H1 (cell line): ENCODE data around the gene HTR2B. TPM values are rescaled to one million over a fixed set of nuclear protein-coding genes. Genes with fewer than 3 reads are reported as not detected.

Experiments
- CTCF ChIA-PET: fragments of 300-600 bp; sonication (Branson Sonifier 250); formaldehyde crosslinking; loops from one replicate; lab custom pipeline; 2021; ENCODE audit not compliant: partially characterized antibody; lab: Charles Lee
- POLR2A ChIA-PET: fragments of 300-600 bp; sonication (Branson Sonifier 250); formaldehyde crosslinking; loops from one replicate; lab custom pipeline; 2021; ENCODE audit warnings: inconsistent platforms; ENCODE audit not compliant: partially characterized antibody; lab: Charles Lee
- DNase-seq, 2 experiments: peaks; one replicate each; pipeline versions ENCODE4 v3.0.0 to v3.0.0-alpha.2; 2010 to 2022; ENCODE audit warnings: low spot score in 2 of 2, low read depth in 1 of 2, mixed read lengths in 1 of 2
- FAIRE-seq: peaks from 2 replicates; lab custom pipeline; 2011; peaks lifted over from hg19 to GRCh38; lab: Jason Lieb, UNC
- H2AFZ ChIP-seq: 2 replicates; pipeline ENCODE4 v1.8.1; 2012; ENCODE audit warnings: low read length, inconsistent platforms
- H2AK5ac ChIP-seq: 2 replicates; pipeline ENCODE4 v1.6.1; 2013; ENCODE audit warnings: low read depth, low read length
- H2BK120ac ChIP-seq: replicated peaks from 2 replicates; pipeline ENCODE3; 2013; ENCODE audit warnings: low read depth, low read length, inconsistent platforms
- H2BK12ac ChIP-seq: 2 replicates; pipeline ENCODE4 v1.6.1; 2013; ENCODE audit warnings: low read depth, low read length
- H2BK15ac ChIP-seq: 2 replicates; pipeline ENCODE4 v1.6.1; 2013; ENCODE audit warnings: low read length
- H2BK20ac ChIP-seq: 2 replicates; pipeline ENCODE4 v1.6.1; 2013; ENCODE audit warnings: low read length
- H2BK5ac ChIP-seq: 2 replicates; pipeline ENCODE4 v1.6.1; 2013; ENCODE audit warnings: low read depth, low read length
- H3K14ac ChIP-seq: 2 replicates; pipeline ENCODE4 v1.6.1; 2013; ENCODE audit warnings: inconsistent platforms; ENCODE audit not compliant: insufficient read length
- H3K18ac ChIP-seq: 2 replicates; pipeline ENCODE4 v1.6.1; 2013; ENCODE audit warnings: low read length; ENCODE audit errors: extremely low read depth
- H3K23ac ChIP-seq: 2 replicates; pipeline ENCODE4 v1.6.1; 2013; ENCODE audit warnings: inconsistent platforms; ENCODE audit not compliant: insufficient read length
- H3K23me2 ChIP-seq: 2 replicates; pipeline ENCODE4 v1.6.1; 2013; ENCODE audit warnings: low read depth, low read length
- H3K27ac ChIP-seq: 2 replicates; pipeline ENCODE4 v1.6.1; 2011; ENCODE audit warnings: low read depth, low read length, inconsistent platforms
- H3K27me3 ChIP-seq, 4 experiments: replicated peaks in 1 of 4; 1 replicate in 1 of 4; 2 replicates in 3 of 4; pipeline versions ENCODE4 v1.6.1 to v1.8.1; 2011 to 2013; ENCODE audit warnings: low read length in 3 of 4, mild to moderate bottlenecking in 3 of 4, inconsistent platforms in 2 of 4, mixed read lengths in 2 of 4, moderate library complexity in 1 of 4; ENCODE audit not compliant: control insufficient read depth in 3 of 4, insufficient read depth in 3 of 4; ENCODE audit errors: extremely low read depth in 1 of 4
- H3K36me3 ChIP-seq, 4 experiments: 2 replicates each; pipeline versions ENCODE4 v1.6.1 to v1.8.1; 2011 to 2013; ENCODE audit warnings: mild to moderate bottlenecking in 4 of 4, low read length in 3 of 4, moderate library complexity in 2 of 4, control low read depth in 1 of 4, inconsistent platforms in 1 of 4; ENCODE audit not compliant: insufficient read depth in 4 of 4, control insufficient read depth in 2 of 4
- H3K4ac ChIP-seq: replicated peaks from 2 replicates; pipeline ENCODE3; 2013; ENCODE audit warnings: low read length, low read depth, mixed read lengths, inconsistent platforms; ENCODE audit not compliant: insufficient read length
- H3K4me1 ChIP-seq, 4 experiments: replicated peaks in 1 of 4; 1 replicate in 1 of 4; 2 replicates in 3 of 4; pipeline versions ENCODE4 v1.6.1 to v1.8.1; 2011 to 2013; ENCODE audit warnings: low read length in 3 of 4, inconsistent platforms in 2 of 4, mixed read lengths in 1 of 4; ENCODE audit not compliant: insufficient read depth in 4 of 4, control insufficient read depth in 3 of 4
- H3K4me2 ChIP-seq, 2 experiments: 2 replicates each; pipeline versions ENCODE4 v1.6.1 to v1.8.1; 2011 to 2013; ENCODE audit warnings: low read depth in 2 of 2, low read length in 2 of 2, control low read depth in 1 of 2, inconsistent platforms in 1 of 2, mild to moderate bottlenecking in 1 of 2; ENCODE audit not compliant: insufficient read depth in 1 of 2
- H3K4me3 ChIP-seq, 4 experiments: fragments of 200-600, 300-600 bp in 1 of 4; sonication (generic), shearing (Covaris generic), sonication (Bioruptor Twin) in 1 of 4; 2 replicates each; pipeline versions ENCODE4 v1.5.1 to v1.8.1; 2011 to 2016; ENCODE audit warnings: low read length in 4 of 4, low read depth in 3 of 4, control low read depth in 2 of 4, inconsistent platforms in 2 of 4, mild to moderate bottlenecking in 2 of 4, mixed read lengths in 1 of 4, moderate library complexity in 1 of 4; ENCODE audit not compliant: insufficient read depth in 2 of 4; ENCODE audit errors: extremely low read depth in 1 of 4
- H3K56ac ChIP-seq: replicated peaks from 2 replicates; pipeline ENCODE3; 2013; ENCODE audit warnings: low read depth, mild to moderate bottlenecking, mixed read lengths, low read length, inconsistent platforms; ENCODE audit not compliant: insufficient read length
- H3K79me1 ChIP-seq: 2 replicates; pipeline ENCODE4 v1.6.1; 2013; ENCODE audit warnings: low read depth, low read length, control low read depth
- H3K79me2 ChIP-seq, 2 experiments: 2 replicates each; pipeline versions ENCODE4 v1.6.1 to v1.8.1; 2012 to 2013; ENCODE audit warnings: low read length in 2 of 2, mild to moderate bottlenecking in 2 of 2, inconsistent platforms in 1 of 2; ENCODE audit not compliant: insufficient read depth in 2 of 2, control insufficient read depth in 1 of 2
- H3K9ac ChIP-seq, 4 experiments: replicated peaks in 1 of 4; 1 replicate in 1 of 4; 2 replicates in 3 of 4; pipeline versions ENCODE4 v1.6.1 to v1.8.1; 2011 to 2013; ENCODE audit warnings: low read depth in 3 of 4, low read length in 3 of 4, control low read depth in 2 of 4, mild to moderate bottlenecking in 2 of 4, moderate library complexity in 2 of 4, inconsistent platforms in 1 of 4; ENCODE audit errors: extremely low read depth in 1 of 4
- H3K9me3 ChIP-seq, 2 experiments: 2 replicates each; pipeline versions ENCODE4 v1.6.1 to v1.8.1; 2012 to 2013; ENCODE audit warnings: mild to moderate bottlenecking in 2 of 2, moderate library complexity in 2 of 2, control low read depth in 1 of 2, inconsistent platforms in 1 of 2, low read depth in 1 of 2, low read length in 1 of 2, mixed read lengths in 1 of 2; ENCODE audit not compliant: insufficient read depth in 2 of 2
- H4K20me1 ChIP-seq, 2 experiments: replicated peaks in 1 of 2; 2 replicates each; pipeline versions ENCODE3 to v1.8.1; 2011 to 2013; ENCODE audit warnings: inconsistent platforms in 2 of 2, low read length in 2 of 2, mild to moderate bottlenecking in 1 of 2; ENCODE audit not compliant: insufficient read depth in 2 of 2, control insufficient read depth in 1 of 2
- H4K5ac ChIP-seq: 2 replicates; pipeline ENCODE4 v1.6.1; 2013; ENCODE audit warnings: low read length, low read depth, mixed read lengths, inconsistent platforms; ENCODE audit not compliant: insufficient read length
- H4K8ac ChIP-seq: 2 replicates; pipeline ENCODE4 v1.8.0; 2013; ENCODE audit warnings: mild to moderate bottlenecking, moderate library complexity, low read length, inconsistent platforms; ENCODE audit not compliant: insufficient read depth; ENCODE audit errors: extremely low read depth
- H4K91ac ChIP-seq: replicated peaks from 2 replicates; pipeline ENCODE3; 2013; ENCODE audit warnings: low read length, mixed read lengths, inconsistent platforms; ENCODE audit not compliant: insufficient read length
- BRCA1 ChIP-seq: IDR thresholded peaks from 2 replicates; pipeline ENCODE4 v1.6.1; 2012; ENCODE audit warnings: low read depth, low read length, improper control_type of control experiment
- CTBP2 ChIP-seq: IDR thresholded peaks from 2 replicates; pipeline ENCODE4 v1.7.0; 2011; ENCODE audit warnings: borderline replicate concordance, mild to moderate bottlenecking, moderate library complexity, mixed read lengths, low read length; ENCODE audit not compliant: insufficient read depth, insufficient read length
- CTCF ChIP-seq, 3 experiments: IDR thresholded peaks; 1 replicate in 2 of 3; 2 replicates in 1 of 3; pipeline versions ENCODE4 v1.5.1 to v1.6.1; 2011; ENCODE audit warnings: low read length in 3 of 3, mild to moderate bottlenecking in 3 of 3, inconsistent platforms in 2 of 3, low read depth in 1 of 3, moderate library complexity in 1 of 3; ENCODE audit not compliant: insufficient read depth in 1 of 3; ENCODE audit errors: control extremely low read depth in 1 of 3
- HDAC6 ChIP-seq: IDR thresholded peaks from one replicate; pipeline ENCODE4 v1.7.1; 2012; ENCODE audit warnings: low read depth, mild to moderate bottlenecking, inconsistent platforms, low read length, moderate library complexity
- POLR2A ChIP-seq, 2 experiments: IDR thresholded peaks; 1 replicate in 1 of 2; 2 replicates in 1 of 2; pipeline ENCODE4 v1.6.1; 2011; ENCODE audit warnings: low read depth in 2 of 2, low read length in 2 of 2, mild to moderate bottlenecking in 2 of 2; ENCODE audit errors: control extremely low read depth in 1 of 2
- POU5F1 ChIP-seq: IDR thresholded peaks from 2 replicates; pipeline ENCODE4 v1.6.1; 2011; ENCODE audit warnings: low read depth, mild to moderate bottlenecking, low read length, moderate library complexity
- SAP30 ChIP-seq: fragments of 300-600 bp; sonication (generic); IDR thresholded peaks from 2 replicates; pipeline ENCODE4 v1.7.1; 2012; ENCODE audit warnings: low read length, moderate library complexity, mild to moderate bottlenecking, inconsistent platforms; ENCODE audit not compliant: insufficient read depth, insufficient replicate concordance
- SUZ12 ChIP-seq: fragments of 200-600 bp; sonication (generic); IDR thresholded peaks from 2 replicates; pipeline ENCODE4 v1.6.1; 2012; ENCODE audit warnings: mild to moderate bottlenecking, inconsistent platforms, low read length, moderate library complexity, mixed read lengths
- YY1 ChIP-seq: IDR thresholded peaks from 2 replicates; pipeline ENCODE4 v1.6.1; 2011; ENCODE audit warnings: low read depth, mild to moderate bottlenecking, low read length
- WGBS, 2 experiments: shearing (Covaris generic) in 1 of 2; methylation state at CpG; one replicate each; pipeline versions ENCODE4 v1.1.6 to v1.1.7; 2013 to 2015; ENCODE audit warnings: low lambda C conversion rate in 2 of 2, mixed read lengths in 2 of 2, inconsistent platforms in 1 of 2, low coverage in 1 of 2, missing lambda C conversion rate in 1 of 2; ENCODE audit not compliant: insufficient replicate concordance in 2 of 2, insufficient coverage in 1 of 2, insufficient read length in 1 of 2; ENCODE audit errors: extremely low coverage in 1 of 2, missing lambda C conversion rate in 1 of 2; 5-methylcytosine and 5-hydroxymethylcytosine counted together
- polyA plus RNA-seq, 7 experiments: library from polyadenylated mRNA; depleted of rRNA in 3 of 7; stranded (reverse) in 5 of 7; unstranded in 2 of 7; fragments of >200 nt in 5 of 7; fragments of 200-250 nt in 2 of 7; gene quantifications; 1 replicate in 5 of 7; 2 replicates in 1 of 7; 4 replicates in 1 of 7; pipeline versions ENCODE4 v1.2.1 to v1.2.3, GENCODE V29; 2011 to 2013; ENCODE audit warnings: missing spikeins in 2 of 7, mixed read lengths in 2 of 7
- total RNA-seq: library from RNA; stranded (reverse); fragmentation: NEBNext Ultra II Directional; extraction: Animal tissue kit (Norgen Biotek cat#: 25700); gene quantifications from 2 replicates; pipeline ENCODE4 v1.2.1, GENCODE V29; 2021

Gene HTR2B
- total and polyA plus RNA-seq, 2 of the 8 experiments (the other 6 are each of a cell fraction or from before 2014, with no cell fraction given), result not detected

GRCh38 chr2:231111987-231112386 is 12.9 kb downstream of the HTR2B start:
- Histone ChIP-seq H3K14ac (no peak overlapping the region), H3K36me3 (peaks cover 0 to 17% (median 8%) of the 10 kb centered on the region in 4 experiments; a peak in 6 of 8 replicates), H3K9me3 (no peaks in the 10 kb centered on the region), H3K4me3 (no peak overlapping the region), H3K27ac (no peak overlapping the region), H4K20me1 (peaks cover 0 to 2% of the 10 kb centered on the region in 2 experiments), H2AK5ac (no peak overlapping the region), H3K4me1 (peaks cover 0 to 4% (median 3%) of the 10 kb centered on the region in 4 experiments; a peak in 5 of 7 replicates), H3K79me1 (no peaks in the 10 kb centered on the region), H3K23ac (no peak overlapping the region), H3K4me2 (no peak overlapping the region), H2BK12ac (no peak overlapping the region), H3K4ac (no peak overlapping the region), H3K23me2 (no peaks in the 10 kb centered on the region), H4K91ac (no peak overlapping the region), H3K27me3 (no peaks in the 10 kb centered on the region), H2AFZ (no peak overlapping the region), H2BK120ac (no peak overlapping the region), H2BK20ac (no peak overlapping the region), H3K56ac (no peak overlapping the region), H4K8ac (no peak overlapping the region), H2BK5ac (no peak overlapping the region), H3K9ac (no peak overlapping the region), H4K5ac (no peak overlapping the region), H3K18ac (no peak overlapping the region), H2BK15ac (no peak overlapping the region), H3K79me2 (no peaks in the 10 kb centered on the region)
- no peak for FAIRE-seq
- ChIA-PET CTCF (interaction anchor here (1.1 to 4.4 kb wide), 5 partner anchors 10 to 185 kb away, joined by 3 to 14 read pairs (median 3); no protein-coding TSS in a partner anchor), POLR2A (interaction anchor here (1.0 to 1.4 kb wide), 3 partner anchors 343 to 349 kb away, joined by 3 to 4 read pairs (median 3); no protein-coding TSS in a partner anchor)
- no peak for TF ChIP-seq SAP30
- no peak for TF ChIP-seq BRCA1
- no peak for TF ChIP-seq SUZ12
- no peak for TF ChIP-seq HDAC6
- TF ChIP-seq POLR2A (IDR thresholded peaks at IDR 0.05; ENCODE audit: control extremely low read depth in 1 of 2, low read depth in 2 of 2, low read length in 2 of 2), result no peak
- no peak for TF ChIP-seq YY1
- no peak for TF ChIP-seq POU5F1
- TF ChIP-seq CTBP2, result no peak
- TF ChIP-seq CTCF (IDR thresholded peaks at IDR 0.05; ENCODE audit: control extremely low read depth in 1 of 3, insufficient read depth in 1 of 3, low read depth in 1 of 3, low read length in 3 of 3), result no peak
- DNase-seq, result no peak
- WGBS, 2 experiments, result 100% methylated on average over 1 of the region's 1 CpG; no CpG with 5 or more reads in 1 of the 2 experiments
